KMS-11 (cell line): ENCODE data around the gene SPATS2.

Experiments used
- H2AFZ ChIP-seq: fragments of 200-600 bp; sonication (generic); 2 replicates; pipeline ENCODE4 v1.6.1; 2016; ENCODE audit warnings: antibody characterized with exemption, mixed run types, low read depth
- H3K27ac ChIP-seq: fragments of 200-600 bp; sonication (generic); 2 replicates; pipeline ENCODE4 v1.6.1; 2016; ENCODE audit warnings: mild to moderate bottlenecking, mixed run types
- H3K27me3 ChIP-seq: fragments of 200-600 bp; sonication (generic); 2 replicates; pipeline ENCODE4 v1.6.1; 2017; ENCODE audit warnings: mild to moderate bottlenecking, low read depth, mixed run types, moderate library complexity; ENCODE audit not compliant: insufficient read depth
- H3K36me3 ChIP-seq: fragments of 200-600 bp; sonication (generic); 2 replicates; pipeline ENCODE4 v1.6.1; 2017; ENCODE audit warnings: mild to moderate bottlenecking, mixed run types; ENCODE audit not compliant: insufficient read depth
- H3K4me1 ChIP-seq: fragments of 200-600 bp; sonication (generic); 2 replicates; pipeline ENCODE4 v1.6.1; 2016; ENCODE audit warnings: mild to moderate bottlenecking, low read depth, mixed run types; ENCODE audit not compliant: poor library complexity, severe bottlenecking
- H3K4me2 ChIP-seq: fragments of 200-600 bp; sonication (generic); 2 replicates; pipeline ENCODE4 v1.7.0; 2016; ENCODE audit warnings: mild to moderate bottlenecking, mixed run types
- H3K4me3 ChIP-seq: fragments of 200-600 bp; sonication (generic); IDR thresholded peaks from 2 replicates; pipeline ENCODE4 v1.6.1; 2017; ENCODE audit warnings: low read depth, low read length, mixed read lengths; ENCODE audit not compliant: insufficient read depth
- H3K79me2 ChIP-seq: fragments of 200-600 bp; sonication (generic); 2 replicates; pipeline ENCODE4 v1.6.1; 2016; ENCODE audit warnings: low read depth, mixed run types; ENCODE audit not compliant: insufficient read depth
- H3K9ac ChIP-seq: fragments of 200-600 bp; sonication (generic); 2 replicates; pipeline ENCODE4 v1.6.1; 2016; ENCODE audit warnings: mild to moderate bottlenecking, mixed run types
- H4K20me1 ChIP-seq: fragments of 200-600 bp; sonication (generic); 2 replicates; pipeline ENCODE4 v1.6.1; 2016; ENCODE audit warnings: mild to moderate bottlenecking, mixed run types; ENCODE audit not compliant: insufficient read depth
- CTCF ChIP-seq: fragments of 200-600 bp; sonication (generic); conservative IDR thresholded peaks from 2 replicates; pipeline ENCODE4 v1.6.1; 2017; ENCODE audit warnings: low read depth, mild to moderate bottlenecking, antibody characterized with exemption, low read length, moderate library complexity, mixed read lengths

SPATS2 gene

GRCh38 chr12:49328816-49329215 lies 38.4 kb upstream of the SPATS2 start:
- Histone ChIP-seq H3K4me3 (no peak overlapping the region), H3K36me3 (no peaks in the 10 kb centered on the region), H3K79me2 (peaks cover 7% of the 10 kb centered on the region; the same call in 1 of the 2 replicates), H4K20me1 (no peaks in the 10 kb centered on the region), H3K4me2 (no peak overlapping the region), H3K27me3 (no peaks in the 10 kb centered on the region), H3K9ac (no peak overlapping the region), H3K27ac (no peak overlapping the region), H3K4me1 (peaks cover 9% of the 10 kb centered on the region), H2AFZ (no peak overlapping the region)
- TF ChIP-seq CTCF = no peak

- H3K79me2 ChIP-seq = no peaks in the 10 kb centered on the region
- H3K27me3 ChIP-seq = no peaks in the 10 kb centered on the region
- TF ChIP-seq CTCF = no peak
- no peak overlapping the region for H2AFZ ChIP-seq
- no peaks in the 10 kb centered on the region for H4K20me1 ChIP-seq
- no peak overlapping the region for H3K4me2 ChIP-seq
- H3K4me1 ChIP-seq = no peaks in the 10 kb centered on the region
- H3K27ac ChIP-seq = no peak overlapping the region
- H3K4me3 ChIP-seq = no peak overlapping the region
- H3K36me3 ChIP-seq = no peaks in the 10 kb centered on the region
- H3K9ac ChIP-seq = no peak overlapping the region
These were observed 37.1 kb upstream of the SPATS2 start for GRCh38 chr12:49330032-49330619.

- H3K4me1 ChIP-seq = no peaks in the 10 kb centered on the region
- no peaks in the 10 kb centered on the region for H3K36me3 ChIP-seq
- no peak overlapping the region for H3K27ac ChIP-seq
- TF ChIP-seq CTCF = no peak
- H3K4me3 ChIP-seq = no peak overlapping the region
- no peaks in the 10 kb centered on the region for H3K27me3 ChIP-seq
- no peak overlapping the region for H3K9ac ChIP-seq
- H3K4me2 ChIP-seq = no peak overlapping the region
- no peaks in the 10 kb centered on the region for H4K20me1 ChIP-seq
- no peaks in the 10 kb centered on the region for H3K79me2 ChIP-seq
- no peak overlapping the region for H2AFZ ChIP-seq
These were observed 36.5 kb upstream of the SPATS2 start for GRCh38 chr12:49330631-49331379.

GRCh38 chr12:49331380-49332222 lies 35.7 kb upstream of the SPATS2 start:
- Histone ChIP-seq H3K36me3 (no peaks in the 10 kb centered on the region), H3K4me1 (no peaks in the 10 kb centered on the region), H3K79me2 (no peaks in the 10 kb centered on the region), H3K4me2 (no peak overlapping the region), H4K20me1 (no peaks in the 10 kb centered on the region), H3K27me3 (no peaks in the 10 kb centered on the region), H3K9ac (no peak overlapping the region), H3K4me3 (no peak overlapping the region), H2AFZ (no peak overlapping the region), H3K27ac (no peak overlapping the region)
- peak; percentile 54 for TF ChIP-seq CTCF
